SK-N-MC (cell line): Measurements from ENCODE around the gene PPP6C.

Experiments used
- EZH2 ChIP-seq: fragments of 200-600 bp; sonication (generic); IDR thresholded peaks from one replicate; pipeline ENCODE4 v1.6.1; 2017; ENCODE audit warnings: antibody characterized with exemption
- FOXP2 ChIP-seq: optimal IDR thresholded peaks from 2 replicates; pipeline ENCODE3; 2011; ENCODE audit warnings: mild to moderate bottlenecking, moderate library complexity; ENCODE audit not compliant: insufficient read depth; ENCODE audit errors: extremely low read length, control extremely low read depth
- POLR2AphosphoS5 ChIP-seq: IDR thresholded peaks from 2 replicates; pipeline ENCODE4 v1.6.1; 2012; ENCODE audit warnings: mild to moderate bottlenecking, low read depth, low read length, borderline replicate concordance

DNA sequence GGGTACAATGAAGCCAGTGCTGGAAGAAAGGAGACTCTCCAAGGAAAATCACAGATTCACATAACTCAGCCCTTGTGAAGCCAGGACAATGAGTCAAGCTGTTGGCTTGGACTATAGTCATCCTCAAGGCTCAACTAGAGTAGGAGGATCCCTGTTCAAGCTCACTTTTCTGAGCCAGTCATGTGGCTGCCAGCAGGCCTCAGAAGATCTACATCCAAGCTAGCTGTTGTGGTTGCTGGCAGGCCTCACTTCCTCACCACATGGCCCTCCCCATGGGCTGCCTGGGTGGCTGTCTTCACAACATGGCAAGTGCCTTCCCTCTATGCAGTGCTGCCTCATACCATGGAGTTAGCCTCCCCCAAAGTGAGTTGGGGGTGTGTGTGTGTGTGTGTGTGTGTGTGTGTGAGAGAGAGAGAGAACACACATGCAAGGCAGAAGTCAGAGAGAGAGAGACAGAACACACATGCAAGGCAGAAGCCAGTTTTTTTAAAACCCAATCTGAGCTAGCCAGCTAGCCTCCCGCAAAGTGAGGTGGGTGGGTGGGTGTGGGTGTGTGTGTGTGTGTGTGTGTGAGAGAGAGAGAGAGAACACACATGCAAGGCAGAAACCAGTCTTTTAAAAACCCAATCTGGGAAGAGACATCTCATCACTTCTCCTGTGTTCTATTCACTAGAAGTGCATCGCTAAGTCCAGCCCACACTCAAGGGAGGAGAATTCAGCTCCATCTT is 63.4 kb downstream of the PPP6C start:
- TF ChIP-seq EZH2: no peak
- TF ChIP-seq POLR2AphosphoS5: no peak
- no peak for TF ChIP-seq FOXP2
